ENCODE data around the gene TJP1. TPM values are rescaled to one million over a fixed set of nuclear protein-coding genes. Genes with fewer than 3 reads are reported as not detected.

The TJP1 gene
- total RNA-seq, 1 experiment from 2014 or later, result 67.0 TPM

GRCh38 chr15:29728418-29728817 is 93.8 kb downstream of the TJP1 start:
- no peak for ATAC-seq
- ChIA-PET POLR2A (ENCODE audit: unreplicated experiment) (no interaction called here), CTCF (no interaction called here)
- no peaks in the 10 kb centered on the region for H3K79me2 ChIP-seq (ENCODE audit: low read length)
- H3K4me1 ChIP-seq (ENCODE audit: insufficient read depth, low read length), result peaks cover 19% of the 10 kb centered on the region
- H3K27me3 ChIP-seq (ENCODE audit: low read length), result no peaks in the 10 kb centered on the region
- H3K9me2 ChIP-seq (replicated peaks; ENCODE audit: low read length), result no peaks in the 10 kb centered on the region
- H3K4me2 ChIP-seq (ENCODE audit: low read length), result no peak overlapping the region
- DNase-seq, result no peak
- H3K27ac ChIP-seq (ENCODE audit: low read length), result no peak overlapping the region
- H3K9me3 ChIP-seq (ENCODE audit: low read length), result no peaks in the 10 kb centered on the region
- H3K36me3 ChIP-seq (ENCODE audit: low read depth, low read length), result peaks cover 69% of the 10 kb centered on the region
- peaks cover 10% of the 10 kb centered on the region for H3F3A ChIP-seq (ENCODE audit: low read length, unreplicated experiment)
- no peak for TF ChIP-seq CTCF (conservative IDR thresholded peaks at IDR 0.05; ENCODE audit: low read depth, low read length)
- TF ChIP-seq EZH2 (IDR thresholded peaks at IDR 0.05; ENCODE audit: low read length, unreplicated experiment), result no peak
- no peak for TF ChIP-seq EZH2phosphoT487 (IDR thresholded peaks at IDR 0.05; ENCODE audit: borderline replicate concordance, low read length)
- intact Hi-C loops (cut with micrococcal nuclease), result no loop called here
- no peak overlapping the region for H2AFZ ChIP-seq (ENCODE audit: low read length)
- no peak overlapping the region for H3K4me3 ChIP-seq (ENCODE audit: low read length)
- H3K9ac ChIP-seq (ENCODE audit: low read length), result no peak overlapping the region
- H4K20me1 ChIP-seq (ENCODE audit: low read length), result no peaks in the 10 kb centered on the region
- BruUV-seq (replicated peaks), result no TSS peak

GRCh38 chr15:29727871-29728270 is 94.4 kb downstream of the TJP1 start:
- no TSS peak for BruUV-seq (replicated peaks)
- DNase-seq (no peak), ATAC-seq (no peak)
- H3K4me1 ChIP-seq (ENCODE audit: insufficient read depth, low read length), result peaks cover 14% of the 10 kb centered on the region
- peaks cover 69% of the 10 kb centered on the region for H3K36me3 ChIP-seq (ENCODE audit: low read depth, low read length)
- H4K20me1 ChIP-seq (ENCODE audit: low read length), result no peaks in the 10 kb centered on the region
- no peak overlapping the region for H3K27ac ChIP-seq (ENCODE audit: low read length)
- intact Hi-C loops (cut with micrococcal nuclease), result no loop called here
- H3F3A ChIP-seq (ENCODE audit: low read length, unreplicated experiment), result peaks cover 10% of the 10 kb centered on the region
- H2AFZ ChIP-seq (ENCODE audit: low read length), result no peak overlapping the region
- POLR2A ChIA-PET (ENCODE audit: unreplicated experiment), result no interaction called here
- CTCF ChIA-PET, result no interaction called here
- no peak overlapping the region for H3K9ac ChIP-seq (ENCODE audit: low read length)
- H3K79me2 ChIP-seq (ENCODE audit: low read length), result no peaks in the 10 kb centered on the region
- TF ChIP-seq CTCF (conservative IDR thresholded peaks at IDR 0.05; ENCODE audit: low read depth, low read length), result no peak
- no peak for TF ChIP-seq EZH2 (IDR thresholded peaks at IDR 0.05; ENCODE audit: low read length, unreplicated experiment)
- no peak for TF ChIP-seq EZH2phosphoT487 (IDR thresholded peaks at IDR 0.05; ENCODE audit: borderline replicate concordance, low read length)
- H3K9me2 ChIP-seq (replicated peaks; ENCODE audit: low read length), result no peaks in the 10 kb centered on the region
- H3K4me3 ChIP-seq (ENCODE audit: low read length), result no peak overlapping the region
- H3K4me2 ChIP-seq (ENCODE audit: low read length), result no peak overlapping the region
- no peaks in the 10 kb centered on the region for H3K27me3 ChIP-seq (ENCODE audit: low read length)
- peaks cover 2% of the 10 kb centered on the region; the same call in 1 of the 2 replicates for H3K9me3 ChIP-seq (ENCODE audit: low read length)

GRCh38 chr15:29726553-29726952 is 95.7 kb downstream of the TJP1 start:
- CTCF ChIA-PET, result no interaction called here
- no peaks in the 10 kb centered on the region for H3K79me2 ChIP-seq (ENCODE audit: low read length)

More at GRCh38 chr15:29726553-29726952, 95.7 kb downstream of the TJP1 start:
- POLR2A ChIA-PET (ENCODE audit: unreplicated experiment), result no interaction called here
- H2AFZ ChIP-seq (ENCODE audit: low read length), result no peak overlapping the region
- DNase-seq (no peak), ATAC-seq (no peak)
- peaks cover 7% of the 10 kb centered on the region; the same call in 1 of the 2 replicates for H3K9me3 ChIP-seq (ENCODE audit: low read length)
- no peaks in the 10 kb centered on the region for H3K27me3 ChIP-seq (ENCODE audit: low read length)
- TF ChIP-seq EZH2phosphoT487 (IDR thresholded peaks at IDR 0.05; ENCODE audit: borderline replicate concordance, low read length) (no peak), CTCF (conservative IDR thresholded peaks at IDR 0.05; ENCODE audit: low read depth, low read length) (no peak), EZH2 (IDR thresholded peaks at IDR 0.05; ENCODE audit: low read length, unreplicated experiment) (no peak)
- peaks cover 77% of the 10 kb centered on the region for H3K36me3 ChIP-seq (ENCODE audit: low read depth, low read length)
- no peaks in the 10 kb centered on the region for H4K20me1 ChIP-seq (ENCODE audit: low read length)
- no peaks in the 10 kb centered on the region for H3F3A ChIP-seq (ENCODE audit: low read length, unreplicated experiment)
- intact Hi-C loops (cut with micrococcal nuclease), result no loop called here
- no peak overlapping the region for H3K4me3 ChIP-seq (ENCODE audit: low read length)
- no peak overlapping the region for H3K4me2 ChIP-seq (ENCODE audit: low read length)
- no peaks in the 10 kb centered on the region for H3K9me2 ChIP-seq (replicated peaks; ENCODE audit: low read length)
- BruUV-seq (replicated peaks), result no TSS peak
- H3K4me1 ChIP-seq (ENCODE audit: insufficient read depth, low read length), result peaks cover under 1% of the 10 kb centered on the region; the same call in 1 of the 2 replicates
- H3K9ac ChIP-seq (ENCODE audit: low read length), result no peak overlapping the region
- no peak overlapping the region for H3K27ac ChIP-seq (ENCODE audit: low read length)

Measured in PC-3 (cell line).